GM18520 (cell line): Measurements from ENCODE around the gene PPP6C.
"Not testable (repeated sequence)": the region's sequence is repeated elsewhere in the genome, so short reads cannot be mapped to it uniquely, and the experiment has no call there.

Source experiments
- ATAC-seq: cut with Tn5 transposase; IDR thresholded peaks from one replicate; pipeline ENCODE4 v1.9.1; 2021; ENCODE audit not compliant: unreplicated experiment

The PPP6C gene

DNA sequence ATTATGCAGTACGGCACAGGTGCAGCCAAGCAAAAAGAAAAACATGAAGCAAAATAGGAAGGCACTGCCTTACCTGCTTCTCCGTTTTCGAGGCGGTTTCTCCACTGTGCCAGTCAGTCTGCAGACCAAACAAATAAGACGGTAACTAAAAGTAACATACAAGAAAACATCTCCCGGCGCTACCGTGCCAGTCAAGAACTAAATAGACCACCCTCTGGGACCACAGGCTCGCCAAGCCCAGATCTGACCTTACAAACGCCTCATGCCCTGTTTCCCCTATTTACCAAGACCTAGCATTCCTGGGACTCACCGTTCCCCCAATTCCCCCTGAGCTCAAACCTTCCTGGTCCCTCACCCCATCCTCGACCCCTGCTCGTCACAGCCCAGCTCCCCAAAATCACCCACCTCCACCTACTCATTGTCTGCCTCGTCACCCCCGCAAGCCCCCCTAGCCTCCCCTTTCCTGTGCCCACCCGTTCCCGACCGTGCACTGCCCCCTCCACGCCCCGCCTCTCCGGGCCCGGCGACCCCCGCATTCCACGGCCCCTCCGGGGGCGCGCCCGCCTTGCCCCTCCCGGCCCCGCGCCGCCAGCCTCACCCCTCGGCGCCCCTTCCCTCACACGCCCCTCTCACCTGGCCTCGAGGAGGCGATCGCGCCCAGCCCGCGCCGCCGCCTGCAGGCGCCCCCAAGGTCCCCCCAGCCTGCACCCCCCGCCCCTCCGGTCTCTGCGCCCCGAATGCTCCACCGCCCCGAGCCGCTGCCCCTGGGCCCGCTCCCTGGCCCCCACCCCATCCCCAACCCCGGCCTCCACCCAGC is 46.8 kb downstream of the PPP6C start:
- no peak for ATAC-seq

GRCh38 chr9:125141751-125142150 is 47.9 kb downstream of the PPP6C start:
- no peak for ATAC-seq

DNA sequence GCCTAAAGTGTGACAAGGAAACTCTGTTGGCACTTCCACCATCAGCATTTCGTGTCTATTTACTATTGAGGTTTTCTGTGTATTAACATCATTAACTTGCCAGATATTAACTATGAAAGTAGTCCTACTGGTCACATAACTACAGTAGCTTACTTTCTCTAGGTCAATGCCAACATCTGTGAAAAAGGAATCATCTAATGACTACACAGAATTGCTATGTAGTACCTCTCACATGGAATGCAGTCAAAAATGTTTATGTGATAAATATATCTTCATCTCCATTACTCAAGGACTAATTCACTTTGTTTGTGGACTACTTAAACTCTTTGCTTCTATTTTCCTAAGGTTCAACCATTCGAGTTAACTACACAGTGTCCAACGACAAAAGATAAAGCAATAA is 48.4 kb downstream of the PPP6C start:
- no peak for ATAC-seq

DNA sequence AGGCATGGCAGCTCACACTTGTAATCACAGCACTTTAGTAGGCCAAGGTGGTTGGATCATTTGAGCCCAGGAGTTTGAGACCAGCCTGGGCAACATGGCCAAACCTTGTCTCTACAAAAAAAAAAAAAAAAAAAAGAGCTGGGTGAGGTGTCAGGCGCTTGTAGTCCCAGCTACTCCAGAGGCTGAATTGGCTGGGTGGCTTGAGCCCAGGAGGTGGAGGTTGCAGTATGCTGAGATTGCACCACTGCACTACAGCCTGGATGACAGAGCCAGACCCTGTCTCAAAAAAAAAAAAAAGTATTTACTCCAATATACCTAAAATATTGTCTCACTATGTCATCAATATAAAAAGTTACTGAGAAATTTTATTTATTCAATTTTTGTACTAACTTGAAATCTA is 49.0 kb downstream of the PPP6C start:
- ATAC-seq = no peak

GRCh38 chr9:125137200-125137599 is 52.4 kb downstream of the PPP6C start:
- ATAC-seq = no peak

DNA sequence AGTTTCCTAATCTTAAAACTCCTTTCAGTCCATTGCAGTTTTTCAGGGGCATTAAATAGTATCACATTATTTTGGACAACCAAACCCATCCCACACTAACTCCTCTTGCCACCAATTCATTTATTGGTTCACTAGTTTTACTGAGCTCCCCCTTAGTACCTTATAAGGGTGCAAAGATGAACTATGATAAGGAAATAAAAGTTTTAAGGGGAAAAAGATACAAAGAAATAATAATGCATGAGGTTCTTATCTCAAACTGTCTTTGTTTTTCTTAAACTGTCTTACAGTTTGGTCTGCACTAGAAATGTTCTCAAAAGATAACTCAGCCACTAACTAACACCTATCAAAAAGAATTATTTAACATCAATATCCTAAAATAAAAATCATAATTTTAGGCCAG is 54.6 kb downstream of the PPP6C start:
- ATAC-seq = no peak

- ATAC-seq = no peak
Measured at GRCh38 chr9:125133403-125134329, 55.9 kb downstream of the PPP6C start.

- no peak for ATAC-seq
Measured at GRCh38 chr9:125131778-125132177, 57.8 kb downstream of the PPP6C start.

DNA sequence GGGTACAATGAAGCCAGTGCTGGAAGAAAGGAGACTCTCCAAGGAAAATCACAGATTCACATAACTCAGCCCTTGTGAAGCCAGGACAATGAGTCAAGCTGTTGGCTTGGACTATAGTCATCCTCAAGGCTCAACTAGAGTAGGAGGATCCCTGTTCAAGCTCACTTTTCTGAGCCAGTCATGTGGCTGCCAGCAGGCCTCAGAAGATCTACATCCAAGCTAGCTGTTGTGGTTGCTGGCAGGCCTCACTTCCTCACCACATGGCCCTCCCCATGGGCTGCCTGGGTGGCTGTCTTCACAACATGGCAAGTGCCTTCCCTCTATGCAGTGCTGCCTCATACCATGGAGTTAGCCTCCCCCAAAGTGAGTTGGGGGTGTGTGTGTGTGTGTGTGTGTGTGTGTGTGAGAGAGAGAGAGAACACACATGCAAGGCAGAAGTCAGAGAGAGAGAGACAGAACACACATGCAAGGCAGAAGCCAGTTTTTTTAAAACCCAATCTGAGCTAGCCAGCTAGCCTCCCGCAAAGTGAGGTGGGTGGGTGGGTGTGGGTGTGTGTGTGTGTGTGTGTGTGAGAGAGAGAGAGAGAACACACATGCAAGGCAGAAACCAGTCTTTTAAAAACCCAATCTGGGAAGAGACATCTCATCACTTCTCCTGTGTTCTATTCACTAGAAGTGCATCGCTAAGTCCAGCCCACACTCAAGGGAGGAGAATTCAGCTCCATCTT is 63.4 kb downstream of the PPP6C start:
- peak; percentile 53 for ATAC-seq

- ATAC-seq = no peak
Measured at GRCh38 chr9:125125523-125125922, 64.1 kb downstream of the PPP6C start.

GRCh38 chr9:125121146-125121545 is 68.5 kb downstream of the PPP6C start:
- no peak for ATAC-seq

DNA sequence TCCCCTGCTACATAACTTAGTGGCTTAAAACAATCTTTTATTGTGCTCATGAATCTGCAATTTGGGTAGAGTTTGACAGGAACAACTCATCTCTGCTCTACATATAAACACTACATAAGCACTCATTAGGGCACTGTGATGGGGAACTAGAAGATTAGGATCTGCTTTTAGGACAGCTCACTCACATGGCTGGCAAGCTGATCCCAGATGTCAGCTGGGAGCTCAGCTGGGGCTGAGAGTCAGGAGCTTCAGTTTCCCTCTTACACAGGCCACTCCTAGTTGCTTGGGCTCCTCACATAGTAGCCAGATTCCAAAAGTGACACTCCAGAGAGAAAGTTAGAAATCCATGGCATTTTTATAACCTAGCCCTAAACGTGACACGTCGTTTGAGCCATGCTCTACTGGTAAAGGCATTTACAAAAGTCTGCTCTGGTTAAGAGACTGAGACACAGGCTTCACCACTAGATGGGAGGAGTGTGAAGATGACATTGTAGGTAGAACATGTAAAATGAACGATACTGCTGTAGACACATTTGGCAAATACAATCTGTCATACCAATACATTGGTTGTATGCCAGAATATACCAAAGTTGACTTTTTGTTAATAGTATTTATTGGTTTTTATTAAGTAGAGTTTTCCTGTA is 69.8 kb downstream of the PPP6C start:
- ATAC-seq = no peak

GRCh38 chr9:125118696-125119095 is 70.9 kb downstream of the PPP6C start:
- ATAC-seq = not testable (repeated sequence)

GRCh38 chr9:125114503-125114902 is 75.1 kb downstream of the PPP6C start:
- ATAC-seq = not testable (repeated sequence)

DNA sequence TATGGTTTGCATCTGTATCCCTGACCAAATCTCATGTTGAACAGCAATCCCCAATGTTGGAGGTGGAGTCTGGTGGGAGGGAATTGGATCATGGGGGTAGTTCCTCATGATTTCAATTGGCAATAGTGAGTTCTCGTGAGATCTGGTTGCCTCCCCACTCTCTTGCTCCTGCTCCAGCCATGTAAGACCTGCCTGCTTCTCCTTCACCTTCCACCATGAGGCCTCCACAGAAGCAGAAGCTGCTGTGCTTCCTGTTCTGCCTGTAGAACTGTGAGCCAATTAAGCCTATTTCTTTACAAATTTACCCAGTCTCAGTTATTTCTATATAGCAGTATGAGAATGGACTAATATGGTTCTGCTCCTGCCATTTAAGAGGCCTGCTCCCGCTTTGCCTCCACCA is 79.1 kb downstream of the PPP6C start:
- ATAC-seq = no peak

DNA sequence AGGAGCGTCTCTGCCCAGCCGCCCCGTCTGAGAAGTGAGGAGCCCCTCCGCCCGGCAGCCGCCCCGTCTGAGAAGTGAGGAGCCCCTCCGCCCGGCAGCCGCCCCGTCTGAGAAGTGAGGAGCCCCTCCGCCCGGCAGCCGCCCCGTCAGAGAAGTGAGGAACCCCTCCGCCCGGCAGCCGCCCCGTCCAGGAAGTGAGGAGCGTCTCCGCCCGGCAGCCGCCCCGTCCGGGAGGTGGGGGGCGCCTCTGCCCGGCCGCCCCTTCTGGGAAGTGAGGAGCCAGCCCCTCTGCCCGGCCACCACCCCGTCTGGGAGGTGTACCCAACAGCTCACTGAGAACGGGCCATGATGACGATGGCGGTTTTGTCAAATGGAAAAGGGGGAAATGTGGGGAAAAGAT is 81.1 kb downstream of the PPP6C start:
- not testable (repeated sequence) for ATAC-seq

DNA sequence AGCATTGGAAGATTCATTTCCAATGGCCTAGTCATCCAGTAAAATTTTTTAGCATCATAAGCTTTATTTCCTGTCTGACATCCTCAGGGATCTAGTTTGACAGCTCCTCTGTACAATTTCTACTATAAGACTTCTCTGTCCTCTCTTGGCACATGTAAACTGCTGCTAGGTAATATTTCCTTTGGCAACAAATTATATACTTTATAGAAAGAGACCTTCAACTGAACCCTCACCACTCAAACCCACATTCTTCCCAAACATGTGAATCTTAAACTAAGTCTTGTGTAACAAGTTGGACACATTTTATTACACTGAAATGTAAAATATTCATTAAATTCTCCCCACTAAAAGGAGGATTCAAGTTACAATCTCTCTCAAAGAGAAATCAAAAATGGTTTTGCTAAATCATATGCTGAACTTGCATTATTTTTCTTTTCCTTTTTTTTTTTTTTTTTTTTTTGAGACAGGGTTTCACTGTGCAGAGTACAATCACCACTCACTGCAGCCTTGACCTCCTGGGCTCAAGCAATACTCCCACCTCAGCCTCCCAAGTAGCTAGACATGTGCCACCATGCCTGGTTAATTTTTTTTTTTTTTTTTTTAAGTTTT is 83.2 kb downstream of the PPP6C start:
- no peak for ATAC-seq

DNA sequence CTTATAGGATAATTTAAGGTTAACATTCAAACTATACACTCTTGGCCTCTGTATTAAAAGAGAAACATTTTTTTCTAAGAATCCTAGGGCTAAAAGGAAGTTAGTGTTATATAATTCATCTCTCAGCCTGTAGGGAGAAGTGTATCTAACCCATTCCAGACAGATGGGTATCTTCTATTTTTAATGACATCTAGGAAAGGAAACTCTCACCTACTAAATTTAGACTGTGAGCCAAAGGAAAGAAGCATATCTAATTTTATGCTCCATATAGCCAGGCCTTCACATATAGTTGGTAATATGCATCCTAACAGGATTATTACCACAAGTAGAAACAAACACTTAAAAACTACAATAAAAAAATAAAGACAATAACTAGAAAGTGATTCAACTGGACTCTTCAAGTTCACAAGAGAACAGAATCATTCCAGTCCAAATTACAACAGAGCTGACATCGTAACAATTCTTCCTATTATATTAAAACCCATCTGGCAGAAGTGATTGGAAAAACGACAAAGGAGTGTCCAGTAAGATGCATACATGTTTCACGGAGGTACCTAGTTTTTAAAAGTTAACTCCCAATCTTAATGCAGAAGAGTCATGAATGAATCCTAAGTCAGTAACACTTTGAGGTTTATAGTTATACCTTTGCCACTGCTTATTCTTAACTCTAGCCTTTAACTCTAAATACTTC is 85.7 kb downstream of the PPP6C start:
- ATAC-seq = no peak

DNA sequence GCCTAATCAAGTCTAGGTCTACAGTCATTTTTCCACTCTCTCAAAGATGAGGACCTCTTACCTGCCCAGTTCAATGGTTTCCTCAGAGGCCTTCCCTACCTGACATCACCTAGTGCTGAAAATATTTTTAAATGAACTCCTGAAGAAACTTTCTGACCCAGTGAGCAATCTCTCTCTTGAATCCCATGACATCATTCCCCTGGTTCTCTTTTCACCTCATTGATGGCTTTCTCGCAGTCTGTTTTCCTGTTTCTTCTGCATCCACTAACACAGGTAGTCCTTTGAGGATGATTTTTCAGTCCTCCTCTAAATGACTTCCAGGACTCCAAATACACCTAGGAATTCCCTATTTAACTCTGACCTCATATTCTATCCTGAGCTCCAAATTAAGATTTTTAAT is 86.6 kb downstream of the PPP6C start:
- ATAC-seq = no peak

DNA sequence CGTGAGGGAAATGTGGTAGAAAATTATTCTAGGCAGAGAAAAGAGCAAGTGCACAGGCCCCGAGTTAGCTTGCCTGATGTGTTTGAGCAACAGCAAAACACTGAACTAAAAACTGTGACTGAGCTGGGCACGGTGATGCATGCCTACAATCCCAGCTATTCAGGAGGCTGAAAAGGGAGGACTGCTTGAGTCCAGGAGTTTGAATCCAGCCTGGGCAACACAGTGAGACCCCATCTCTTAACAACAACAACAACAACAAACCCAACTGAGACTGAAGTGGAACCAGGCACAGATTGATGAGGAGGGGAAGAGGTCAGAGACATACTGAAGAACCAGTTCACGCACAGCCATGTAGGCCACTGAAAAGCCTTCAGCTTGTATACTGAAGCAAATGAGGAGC is 88.8 kb downstream of the PPP6C start:
- ATAC-seq = no peak
